Activated T-helper 17 cell treated with anti-CD3 and anti-CD28 coated beads, Interleukin-2, amount 50 U/mL, for 72 hours (primary cell): ENCODE results near the gene MRI1. TPM values are rescaled to one million over a fixed set of nuclear protein-coding genes. Genes with fewer than 3 reads are reported as not detected.
A peak's percentile ranks its signal among the peaks of the same experiment; 100 is the strongest.

Experiments used
- ATAC-seq: fragments of 150-1000 bp; cut with Tn5 transposase; replicated peaks from 2 replicates; pipeline ENCODE4 v1.10.0; 2021; ENCODE audit warnings: mild to moderate bottlenecking, moderate library complexity
- H3K27ac Mint-ChIP-seq: one replicate; pipeline ENCODE4 v1.8.0; 2022; ENCODE audit warnings: mixed read lengths
- H3K27me3 Mint-ChIP-seq: one replicate; pipeline ENCODE4 v1.8.0; 2022; ENCODE audit warnings: mixed read lengths
- H3K36me3 Mint-ChIP-seq: one replicate; pipeline ENCODE4 v1.8.0; 2022; ENCODE audit warnings: low read depth, mild to moderate bottlenecking, mixed read lengths
- H3K4me1 Mint-ChIP-seq: one replicate; pipeline ENCODE4 v1.8.0; 2022; ENCODE audit warnings: mixed read lengths
- H3K4me3 Mint-ChIP-seq: one replicate; pipeline ENCODE4 v1.8.0; 2022; ENCODE audit warnings: mild to moderate bottlenecking, mixed read lengths
- H3K9me3 Mint-ChIP-seq: one replicate; pipeline ENCODE4 v1.8.0; 2022; ENCODE audit warnings: mixed read lengths
- total RNA-seq, 2 donors: library from RNA; stranded (reverse); gene quantifications; one replicate each; pipeline ENCODE4 v1.2.3, GENCODE V29; 2022

MRI1 gene
- total RNA-seq = 10 to 100 TPM; 45.3 to 53.7 TPM

DNA sequence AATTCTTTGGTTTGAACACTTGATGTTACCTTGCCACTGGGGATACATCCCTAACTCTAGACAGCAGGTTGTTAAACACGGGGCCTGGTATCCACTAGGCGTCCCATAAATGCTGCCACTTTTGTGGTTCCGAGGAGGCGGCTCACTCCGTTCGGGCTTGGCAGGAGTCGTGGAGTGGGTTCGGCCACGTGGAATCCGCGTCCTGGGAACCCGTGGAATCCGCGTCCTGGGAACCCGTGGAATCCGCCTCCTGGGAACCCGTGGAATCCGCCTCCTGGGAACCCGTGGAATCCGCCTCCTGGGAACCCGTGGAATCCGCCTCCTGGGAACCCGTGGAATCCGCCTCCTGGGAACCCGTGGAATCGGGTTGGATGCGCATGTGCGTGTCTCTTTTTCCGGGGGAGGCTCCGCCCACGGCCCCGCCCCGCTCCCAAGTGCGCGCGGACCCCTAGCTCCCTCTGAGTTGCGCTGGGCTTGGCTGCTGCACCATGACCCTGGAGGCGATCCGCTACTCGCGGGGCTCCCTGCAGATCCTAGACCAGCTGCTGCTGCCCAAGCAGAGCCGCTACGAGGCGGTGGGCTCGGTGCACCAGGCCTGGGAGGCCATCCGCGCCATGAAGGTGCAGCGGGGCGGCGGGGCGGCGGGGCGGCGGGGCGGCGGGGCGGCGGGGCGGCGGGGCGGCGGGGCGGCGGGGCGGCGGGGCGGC is at the start of gene MRI1:
Gene MRI1, plus strand, starts transcription at position 422 of the 707 bp plus-strand sequence. Its CDS starts 67 bp downstream, at position 489.
- H3K36me3 Mint-ChIP-seq = peaks cover 61% of the 10 kb centered on the region
- H3K27ac Mint-ChIP-seq = peak within 1 kb of the TSS; percentile 82
- no peaks in the 10 kb centered on the region for H3K27me3 Mint-ChIP-seq
- H3K4me3 Mint-ChIP-seq = peak within 1 kb of the TSS; percentile 82
- ATAC-seq = peak; percentile 88
- peaks cover 12% of the 10 kb centered on the region for H3K4me1 Mint-ChIP-seq
- no peaks in the 10 kb centered on the region for H3K9me3 Mint-ChIP-seq

- Mint-ChIP-seq H3K4me1 (no peaks in the 10 kb centered on the region), H3K27me3 (peaks cover 4% of the 10 kb centered on the region), H3K9me3 (peaks cover 3% of the 10 kb centered on the region), H3K36me3 (no peaks in the 10 kb centered on the region), H3K27ac (no peak overlapping the region), H3K4me3 (no peak overlapping the region)
- no peak for ATAC-seq
Observed at GRCh38 chr19:13717194-13717643, 47.1 kb upstream of the MRI1 start.

DNA sequence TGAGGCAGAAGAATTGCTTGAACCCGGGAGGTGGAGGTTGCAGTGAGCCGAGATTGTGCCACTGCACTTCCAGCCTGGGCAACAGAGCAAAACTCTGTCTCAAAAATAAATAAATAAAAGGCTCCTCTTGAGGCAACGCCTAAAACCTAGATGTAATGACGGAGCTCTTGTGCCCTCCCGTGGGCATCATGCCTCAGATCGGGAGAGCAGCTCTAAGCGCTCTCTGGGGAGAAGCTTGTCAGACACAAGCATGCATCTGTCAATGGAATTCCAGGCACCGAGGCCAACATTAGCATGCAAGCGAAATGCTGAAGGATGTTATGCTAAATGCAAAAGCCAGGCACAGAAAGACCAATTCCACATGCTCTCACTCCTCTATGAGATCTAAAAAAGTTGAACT is 45.6 kb upstream of the MRI1 start:
- H3K4me3 Mint-ChIP-seq = no peak overlapping the region
- no peaks in the 10 kb centered on the region for H3K36me3 Mint-ChIP-seq
- no peaks in the 10 kb centered on the region for H3K4me1 Mint-ChIP-seq
- H3K27ac Mint-ChIP-seq = no peak overlapping the region
- H3K27me3 Mint-ChIP-seq = peaks cover 4% of the 10 kb centered on the region
- no peak for ATAC-seq
- H3K9me3 Mint-ChIP-seq = peaks cover 3% of the 10 kb centered on the region

DNA sequence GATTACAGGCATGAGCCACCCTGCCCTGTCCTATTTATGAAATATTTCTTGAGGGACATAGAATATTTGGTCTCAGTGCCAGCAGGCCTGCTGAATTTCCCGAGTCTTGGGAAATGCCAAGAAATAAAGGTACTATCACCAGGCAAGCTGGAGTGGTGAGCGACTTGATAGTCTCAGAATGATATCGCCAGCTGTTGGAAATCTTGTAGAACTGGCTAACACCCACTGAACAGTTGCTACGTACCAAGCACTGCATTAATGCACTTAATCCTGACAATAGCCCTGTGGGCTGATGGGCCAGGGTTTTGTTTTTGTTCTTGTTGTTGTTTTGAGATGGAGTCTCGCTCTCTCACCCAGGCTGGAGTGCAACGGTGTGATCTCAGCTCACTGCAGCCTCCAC is 42.2 kb upstream of the MRI1 start:
- H3K4me1 Mint-ChIP-seq = no peaks in the 10 kb centered on the region
- no peak overlapping the region for H3K4me3 Mint-ChIP-seq
- H3K27ac Mint-ChIP-seq = no peak overlapping the region
- no peaks in the 10 kb centered on the region for H3K27me3 Mint-ChIP-seq
- H3K9me3 Mint-ChIP-seq = no peaks in the 10 kb centered on the region
- ATAC-seq = no peak
- no peaks in the 10 kb centered on the region for H3K36me3 Mint-ChIP-seq

DNA sequence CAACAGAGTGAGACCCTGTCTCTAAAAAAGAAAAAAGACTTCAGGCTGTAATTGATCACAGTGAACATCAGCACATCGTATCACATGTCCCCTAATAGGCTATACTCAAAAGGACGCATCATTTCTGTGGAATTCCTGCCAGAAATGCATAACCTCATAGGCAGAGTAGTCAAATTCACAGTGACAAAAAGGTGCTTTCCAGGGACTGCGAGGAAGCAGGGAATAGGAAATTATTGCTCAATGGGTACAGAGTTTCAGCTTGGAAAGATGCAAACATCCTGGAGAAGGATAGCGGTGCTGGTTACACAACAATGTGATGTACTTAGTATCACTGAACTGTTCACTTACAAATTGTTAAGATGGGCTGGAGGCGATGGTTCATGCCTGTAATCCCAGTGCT is 41.1 kb upstream of the MRI1 start:
- Mint-ChIP-seq H3K27me3 (no peaks in the 10 kb centered on the region), H3K4me3 (no peak overlapping the region), H3K9me3 (no peaks in the 10 kb centered on the region), H3K36me3 (no peaks in the 10 kb centered on the region), H3K27ac (no peak overlapping the region), H3K4me1 (no peaks in the 10 kb centered on the region)
- no peak for ATAC-seq

DNA sequence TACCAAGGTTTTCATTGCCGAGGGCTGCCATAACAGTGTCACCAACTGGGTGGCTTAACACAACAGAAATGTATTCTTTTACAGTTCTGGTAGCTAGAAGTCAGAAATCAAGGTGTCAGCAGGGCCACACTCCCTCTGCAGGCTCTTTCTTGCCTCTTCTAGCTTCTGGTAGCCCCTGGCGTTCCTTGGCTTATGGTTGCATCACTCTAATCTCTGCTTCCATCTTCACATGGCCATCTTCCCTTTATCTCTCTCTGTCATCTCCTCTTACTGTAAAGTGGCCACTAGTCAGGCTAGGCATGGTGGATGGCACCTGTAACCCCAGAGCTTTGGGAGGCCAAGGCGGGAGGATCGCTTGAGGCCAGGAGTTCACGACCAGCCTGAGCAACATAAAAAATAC is 38.0 kb upstream of the MRI1 start:
- H3K9me3 Mint-ChIP-seq = no peaks in the 10 kb centered on the region
- no peak for ATAC-seq

DNA sequence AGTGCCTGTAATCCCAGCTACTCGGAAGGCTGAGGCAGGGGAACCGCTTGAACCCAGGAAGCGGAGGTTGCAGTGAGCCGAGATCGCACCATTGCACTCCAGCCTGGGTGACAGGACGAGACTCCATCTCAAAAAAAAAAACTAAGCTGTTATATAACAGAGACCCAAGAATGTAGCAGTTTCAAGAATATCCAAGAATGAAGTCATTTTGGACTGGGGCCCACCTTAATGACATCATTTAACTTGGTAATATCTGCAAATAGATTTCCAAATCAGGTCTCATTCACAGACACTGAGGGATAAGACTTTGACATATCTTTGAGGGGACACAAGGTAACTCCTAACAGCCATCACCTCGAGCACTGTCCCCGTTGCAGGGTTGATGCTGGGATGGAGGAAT is 36.5 kb upstream of the MRI1 start:
- Mint-ChIP-seq H3K4me3 (no peak overlapping the region), H3K27ac (no peak overlapping the region), H3K9me3 (no peaks in the 10 kb centered on the region), H3K36me3 (peaks cover 6% of the 10 kb centered on the region), H3K27me3 (no peaks in the 10 kb centered on the region), H3K4me1 (peaks cover 4% of the 10 kb centered on the region)
- ATAC-seq = no peak

More for the DNA sequence above, 38.0 kb upstream of the MRI1 start:
- H3K4me3 Mint-ChIP-seq = no peak overlapping the region
- peaks cover 5% of the 10 kb centered on the region for H3K36me3 Mint-ChIP-seq
- peaks cover 2% of the 10 kb centered on the region for H3K4me1 Mint-ChIP-seq
- no peak overlapping the region for H3K27ac Mint-ChIP-seq
- H3K27me3 Mint-ChIP-seq = no peaks in the 10 kb centered on the region

DNA sequence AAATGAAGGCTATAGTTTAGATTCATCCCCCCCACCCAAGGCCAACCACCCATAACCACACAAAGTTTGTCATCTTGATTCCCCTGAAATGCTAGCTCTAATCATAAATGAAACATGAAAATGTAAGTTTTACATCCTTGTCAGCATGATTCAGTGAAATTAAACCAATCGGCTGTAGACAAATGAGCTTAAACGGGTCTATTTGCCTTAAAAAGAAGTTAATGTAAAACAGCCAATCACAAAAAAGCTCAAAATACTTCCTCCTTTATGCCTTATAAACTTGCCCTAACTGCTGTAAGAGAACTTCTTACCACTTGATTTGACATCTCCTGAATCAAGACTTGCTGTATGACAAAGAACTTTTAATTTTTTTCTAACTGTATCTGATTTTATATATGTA is 34.5 kb upstream of the MRI1 start:
- H3K27me3 Mint-ChIP-seq = no peaks in the 10 kb centered on the region
- peaks cover 4% of the 10 kb centered on the region for H3K4me1 Mint-ChIP-seq
- no peaks in the 10 kb centered on the region for H3K9me3 Mint-ChIP-seq
- no peak for ATAC-seq
- H3K27ac Mint-ChIP-seq = no peak overlapping the region
- H3K36me3 Mint-ChIP-seq = peaks cover 6% of the 10 kb centered on the region
- peak overlapping the region; percentile 88 for H3K4me3 Mint-ChIP-seq

GRCh38 chr19:13731147-13731964 is 33.0 kb upstream of the MRI1 start:
- ATAC-seq = peak; percentile 99
- peak overlapping the region; percentile 95 for H3K27ac Mint-ChIP-seq
- no peaks in the 10 kb centered on the region for H3K9me3 Mint-ChIP-seq
- peak overlapping the region; percentile 88 for H3K4me3 Mint-ChIP-seq
- H3K4me1 Mint-ChIP-seq = peaks cover 4% of the 10 kb centered on the region
- H3K27me3 Mint-ChIP-seq = no peaks in the 10 kb centered on the region
- peaks cover 6% of the 10 kb centered on the region for H3K36me3 Mint-ChIP-seq

DNA sequence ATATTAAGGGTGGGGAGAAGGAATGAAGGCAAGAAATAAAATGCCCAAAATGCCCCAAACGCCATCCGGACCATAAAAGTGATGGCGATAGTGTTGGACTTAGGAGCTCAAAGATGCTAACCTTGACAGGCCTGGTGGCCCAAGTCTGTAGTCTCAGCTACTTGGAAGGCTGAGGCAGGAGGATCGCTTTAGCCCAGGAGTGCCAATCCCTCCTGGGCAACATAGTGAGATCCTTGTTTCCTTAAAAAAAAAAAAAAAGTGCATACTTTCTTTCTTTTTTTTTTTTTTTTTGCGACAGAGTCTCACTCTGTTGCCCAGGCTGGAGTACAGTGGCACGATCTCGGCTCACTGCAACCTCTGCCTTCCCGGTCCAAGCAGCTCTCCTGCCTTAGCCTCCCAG is 32.0 kb upstream of the MRI1 start:
- H3K4me1 Mint-ChIP-seq = peaks cover 4% of the 10 kb centered on the region
- no peaks in the 10 kb centered on the region for H3K9me3 Mint-ChIP-seq
- H3K27me3 Mint-ChIP-seq = no peaks in the 10 kb centered on the region
- H3K36me3 Mint-ChIP-seq = peaks cover 6% of the 10 kb centered on the region
- H3K4me3 Mint-ChIP-seq = peak overlapping the region; percentile 88
- H3K27ac Mint-ChIP-seq = peak overlapping the region; percentile 95
- ATAC-seq = no peak

DNA sequence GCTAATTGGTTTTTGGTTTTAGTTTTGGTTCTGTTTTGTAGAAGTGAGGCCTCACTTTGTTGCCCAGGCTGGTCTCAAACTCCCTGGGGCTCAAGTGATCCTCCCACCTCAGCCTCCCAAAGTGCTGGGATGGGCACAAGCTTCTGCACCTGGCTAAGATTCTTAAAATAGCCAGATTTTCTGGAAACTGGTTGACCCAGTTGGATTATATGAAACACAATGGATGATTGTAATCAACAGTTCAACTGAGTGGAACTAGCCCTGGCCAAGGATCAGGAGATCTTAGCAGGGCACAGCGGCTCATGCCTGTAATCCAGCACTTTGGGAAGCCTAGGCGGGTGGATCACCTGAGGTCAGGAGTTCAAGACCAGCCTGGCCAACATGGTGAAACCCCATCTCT is 29.6 kb upstream of the MRI1 start:
- Mint-ChIP-seq H3K27me3 (no peaks in the 10 kb centered on the region), H3K36me3 (peaks cover 6% of the 10 kb centered on the region), H3K27ac (no peak overlapping the region), H3K9me3 (no peaks in the 10 kb centered on the region), H3K4me3 (no peak overlapping the region), H3K4me1 (peaks cover 4% of the 10 kb centered on the region)
- ATAC-seq = no peak

- H3K27me3 Mint-ChIP-seq = no peaks in the 10 kb centered on the region
- ATAC-seq = no peak
- H3K9me3 Mint-ChIP-seq = no peaks in the 10 kb centered on the region
- H3K4me1 Mint-ChIP-seq = no peaks in the 10 kb centered on the region
- H3K27ac Mint-ChIP-seq = no peak overlapping the region
- H3K36me3 Mint-ChIP-seq = no peaks in the 10 kb centered on the region
- H3K4me3 Mint-ChIP-seq = no peak overlapping the region
Observed at GRCh38 chr19:13738073-13738472, 26.2 kb upstream of the MRI1 start.

DNA sequence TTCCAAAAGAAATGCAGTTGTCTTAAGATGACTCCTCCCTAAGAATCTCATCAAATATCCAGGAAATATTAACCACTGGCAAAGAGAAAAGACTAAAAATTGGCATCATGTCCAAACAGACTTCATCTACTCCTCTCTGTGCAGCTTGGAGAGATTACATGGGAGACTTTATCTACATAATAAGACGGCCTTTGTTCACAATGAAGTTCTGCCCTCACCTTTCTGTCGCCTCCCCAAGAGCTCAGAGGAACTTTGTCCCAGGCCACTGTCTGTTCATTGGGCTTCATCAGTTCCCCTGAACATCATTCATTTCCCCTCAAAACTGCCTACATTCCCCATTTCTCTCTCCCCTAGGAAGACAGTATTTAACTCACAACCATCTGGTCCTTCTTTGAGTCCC is 22.4 kb upstream of the MRI1 start:
- ATAC-seq = no peak
- Mint-ChIP-seq H3K4me1 (no peaks in the 10 kb centered on the region), H3K27me3 (no peaks in the 10 kb centered on the region), H3K9me3 (no peaks in the 10 kb centered on the region), H3K4me3 (no peak overlapping the region), H3K27ac (no peak overlapping the region), H3K36me3 (no peaks in the 10 kb centered on the region)

GRCh38 chr19:13742756-13743155 is 21.6 kb upstream of the MRI1 start:
- Mint-ChIP-seq H3K27ac (no peak overlapping the region), H3K27me3 (no peaks in the 10 kb centered on the region), H3K9me3 (no peaks in the 10 kb centered on the region), H3K4me1 (no peaks in the 10 kb centered on the region), H3K36me3 (no peaks in the 10 kb centered on the region), H3K4me3 (no peak overlapping the region)
- ATAC-seq = no peak

- Mint-ChIP-seq H3K4me3 (no peak overlapping the region), H3K27me3 (no peaks in the 10 kb centered on the region), H3K4me1 (no peaks in the 10 kb centered on the region), H3K9me3 (no peaks in the 10 kb centered on the region), H3K36me3 (no peaks in the 10 kb centered on the region), H3K27ac (no peak overlapping the region)
- no peak for ATAC-seq
Observed at GRCh38 chr19:13744174-13744573, 20.1 kb upstream of the MRI1 start.
